HG03520 (cell line): ENCODE results near the gene PDZD2.
"Not testable (repeated sequence)": the region's sequence is repeated elsewhere in the genome, so short reads cannot be mapped to it uniquely, and the experiment has no call there.

Experiments used
- ATAC-seq: cut with Tn5 transposase; IDR thresholded peaks from one replicate; pipeline ENCODE4 v1.9.1; 2021; ENCODE audit warnings: mild to moderate bottlenecking, moderate library complexity; ENCODE audit not compliant: unreplicated experiment

The PDZD2 gene

GRCh38 chr5:32027093-32027716, 388.3 kb downstream of the PDZD2 start:
- no peak for ATAC-seq

GRCh38 chr5:32027717-32028458, 389.0 kb downstream of the PDZD2 start:
- no peak for ATAC-seq

- no peak for ATAC-seq
Observed at GRCh38 chr5:32029261-32029660, 390.3 kb downstream of the PDZD2 start.

GRCh38 chr5:32029781-32030180, 390.9 kb downstream of the PDZD2 start:
- ATAC-seq = no peak

GRCh38 chr5:32030222-32030621, 391.3 kb downstream of the PDZD2 start:
- no peak for ATAC-seq

- no peak for ATAC-seq
Observed at GRCh38 chr5:32030686-32031085, 391.8 kb downstream of the PDZD2 start.

- no peak for ATAC-seq
Observed at GRCh38 chr5:32031089-32031488, 392.2 kb downstream of the PDZD2 start.

- no peak for ATAC-seq
Observed at GRCh38 chr5:32038523-32038922, 399.6 kb downstream of the PDZD2 start.

- ATAC-seq = not testable (repeated sequence)
Observed at GRCh38 chr5:32039133-32039532, 400.2 kb downstream of the PDZD2 start.

- not testable (repeated sequence) for ATAC-seq
Observed at GRCh38 chr5:32039601-32040000, 400.7 kb downstream of the PDZD2 start.

- ATAC-seq = not testable (repeated sequence)
Observed at GRCh38 chr5:32040181-32040695, 401.3 kb downstream of the PDZD2 start.

GRCh38 chr5:32042551-32042961, 403.6 kb downstream of the PDZD2 start:
- ATAC-seq = no peak

- no peak for ATAC-seq
Observed at GRCh38 chr5:32043105-32043504, 404.2 kb downstream of the PDZD2 start.

GRCh38 chr5:32044434-32044833, 405.5 kb downstream of the PDZD2 start:
- ATAC-seq = no peak

GRCh38 chr5:32044939-32045338, 406.0 kb downstream of the PDZD2 start:
- no peak for ATAC-seq

- no peak for ATAC-seq
Observed at GRCh38 chr5:32047056-32047455, 408.1 kb downstream of the PDZD2 start.

- no peak for ATAC-seq
Observed at GRCh38 chr5:32051796-32052195, 412.9 kb downstream of the PDZD2 start.

GRCh38 chr5:32055891-32056866, 417.2 kb downstream of the PDZD2 start:
- no peak for ATAC-seq

- no peak for ATAC-seq
Observed at GRCh38 chr5:32057187-32058096, 418.5 kb downstream of the PDZD2 start.

GRCh38 chr5:32058101-32058500, 419.2 kb downstream of the PDZD2 start:
- no peak for ATAC-seq
